Endometrium (tissue), 2 donors: ENCODE data around the gene MAPT.
A peak's percentile ranks its signal among the peaks of the same experiment; 100 is the strongest.

Experiments
- FAIRE-seq: peaks from 2 replicates; lab custom pipeline; 2012; peaks lifted over from hg19 to GRCh38; lab: Jason Lieb, UNC
- donor health status: control.
- donor health status: control.

MAPT gene

DNA sequence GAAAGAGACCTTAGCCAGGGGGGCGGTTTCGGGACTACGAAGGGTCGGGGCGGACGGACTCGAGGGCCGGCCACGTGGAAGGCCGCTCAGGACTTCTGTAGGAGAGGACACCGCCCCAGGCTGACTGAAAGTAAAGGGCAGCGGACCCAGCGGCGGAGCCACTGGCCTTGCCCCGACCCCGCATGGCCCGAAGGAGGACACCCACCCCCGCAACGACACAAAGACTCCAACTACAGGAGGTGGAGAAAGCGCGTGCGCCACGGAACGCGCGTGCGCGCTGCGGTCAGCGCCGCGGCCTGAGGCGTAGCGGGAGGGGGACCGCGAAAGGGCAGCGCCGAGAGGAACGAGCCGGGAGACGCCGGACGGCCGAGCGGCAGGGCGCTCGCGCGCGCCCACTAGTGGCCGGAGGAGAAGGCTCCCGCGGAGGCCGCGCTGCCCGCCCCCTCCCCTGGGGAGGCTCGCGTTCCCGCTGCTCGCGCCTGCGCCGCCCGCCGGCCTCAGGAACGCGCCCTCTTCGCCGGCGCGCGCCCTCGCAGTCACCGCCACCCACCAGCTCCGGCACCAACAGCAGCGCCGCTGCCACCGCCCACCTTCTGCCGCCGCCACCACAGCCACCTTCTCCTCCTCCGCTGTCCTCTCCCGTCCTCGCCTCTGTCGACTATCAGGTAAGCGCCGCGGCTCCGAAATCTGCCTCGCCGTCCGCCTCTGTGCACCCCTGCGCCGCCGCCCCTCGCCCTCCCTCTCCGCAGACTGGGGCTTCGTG is at the start of gene MAPT:
Gene MAPT, plus strand, starts transcription at position 533 of the 763 bp plus-strand sequence. CDS start 67,784 bp downstream, outside the sequence.
- FAIRE-seq, result no peak

DNA sequence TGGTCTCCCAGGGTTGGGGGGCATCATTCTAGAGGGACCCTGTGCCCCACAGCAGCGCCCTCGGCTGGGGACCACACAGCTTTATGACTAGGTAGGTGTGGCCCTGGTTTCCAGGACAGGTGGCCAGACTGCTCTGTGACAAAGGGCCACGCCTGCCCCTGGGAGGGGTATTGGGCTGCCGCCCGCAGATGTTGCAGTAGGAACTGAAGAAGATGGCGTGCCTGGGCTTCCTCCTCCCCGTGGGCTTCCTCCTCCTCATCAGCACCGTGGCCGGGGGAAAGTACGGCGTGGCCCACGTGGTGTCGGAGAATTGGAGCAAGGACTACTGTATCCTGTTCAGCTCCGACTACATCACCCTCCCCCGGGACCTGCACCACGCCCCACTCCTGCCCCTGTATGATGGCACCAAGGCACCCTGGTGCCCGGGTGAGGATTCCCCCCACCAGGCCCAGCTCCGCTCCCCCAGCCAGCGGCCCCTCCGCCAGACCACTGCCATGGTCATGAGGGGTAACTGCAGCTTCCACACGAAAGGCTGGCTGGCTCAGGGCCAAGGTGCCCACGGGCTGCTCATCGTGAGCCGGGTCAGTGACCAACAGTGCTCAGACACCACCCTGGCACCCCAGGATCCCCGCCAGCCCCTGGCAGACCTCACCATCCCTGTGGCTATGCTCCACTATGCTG is 49.5 kb upstream of the MAPT start, which contains the start of gene SPPL2C:
Gene SPPL2C, plus strand, starts transcription at position 187 of the 681 bp plus-strand sequence. Its CDS starts 26 bp downstream, at position 213.
- no peak for FAIRE-seq

DNA sequence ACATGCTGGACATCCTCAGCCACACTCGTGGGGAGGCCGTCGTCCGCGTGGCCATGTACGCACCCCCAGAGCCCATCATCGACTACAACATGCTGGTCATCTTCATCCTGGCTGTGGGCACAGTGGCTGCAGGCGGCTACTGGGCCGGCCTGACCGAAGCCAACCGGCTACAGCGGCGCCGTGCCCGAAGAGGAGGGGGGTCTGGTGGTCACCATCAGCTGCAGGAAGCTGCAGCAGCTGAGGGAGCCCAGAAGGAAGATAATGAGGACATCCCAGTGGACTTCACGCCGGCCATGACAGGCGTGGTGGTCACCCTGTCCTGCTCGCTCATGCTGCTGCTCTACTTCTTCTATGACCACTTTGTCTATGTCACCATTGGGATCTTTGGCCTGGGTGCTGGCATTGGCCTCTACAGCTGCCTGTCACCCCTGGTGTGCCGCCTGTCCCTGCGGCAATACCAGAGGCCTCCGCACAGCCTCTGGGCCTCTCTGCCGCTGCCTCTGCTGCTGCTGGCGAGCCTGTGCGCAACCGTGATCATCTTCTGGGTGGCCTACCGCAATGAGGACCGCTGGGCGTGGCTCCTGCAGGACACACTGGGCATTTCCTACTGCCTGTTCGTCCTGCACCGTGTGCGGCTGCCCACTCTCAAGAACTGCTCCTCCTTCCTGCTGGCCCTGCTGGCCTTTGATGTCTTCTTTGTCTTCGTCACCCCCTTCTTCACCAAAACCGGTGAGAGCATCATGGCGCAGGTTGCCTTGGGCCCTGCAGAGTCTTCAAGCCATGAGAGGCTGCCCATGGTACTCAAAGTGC is 48.8 kb upstream of the MAPT start:
- no peak for FAIRE-seq

DNA sequence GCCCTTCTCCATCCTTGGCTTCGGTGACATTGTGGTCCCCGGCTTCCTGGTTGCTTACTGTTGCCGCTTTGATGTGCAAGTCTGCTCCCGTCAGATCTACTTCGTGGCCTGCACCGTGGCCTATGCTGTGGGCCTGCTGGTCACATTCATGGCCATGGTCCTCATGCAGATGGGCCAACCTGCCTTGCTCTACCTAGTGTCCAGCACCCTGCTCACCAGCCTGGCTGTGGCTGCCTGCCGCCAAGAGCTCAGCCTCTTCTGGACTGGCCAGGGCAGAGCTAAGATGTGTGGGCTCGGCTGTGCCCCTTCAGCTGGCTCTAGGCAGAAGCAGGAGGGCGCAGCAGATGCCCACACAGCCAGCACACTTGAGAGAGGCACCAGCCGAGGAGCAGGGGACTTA is 48.1 kb upstream of the MAPT start:
- no peak for FAIRE-seq

DNA sequence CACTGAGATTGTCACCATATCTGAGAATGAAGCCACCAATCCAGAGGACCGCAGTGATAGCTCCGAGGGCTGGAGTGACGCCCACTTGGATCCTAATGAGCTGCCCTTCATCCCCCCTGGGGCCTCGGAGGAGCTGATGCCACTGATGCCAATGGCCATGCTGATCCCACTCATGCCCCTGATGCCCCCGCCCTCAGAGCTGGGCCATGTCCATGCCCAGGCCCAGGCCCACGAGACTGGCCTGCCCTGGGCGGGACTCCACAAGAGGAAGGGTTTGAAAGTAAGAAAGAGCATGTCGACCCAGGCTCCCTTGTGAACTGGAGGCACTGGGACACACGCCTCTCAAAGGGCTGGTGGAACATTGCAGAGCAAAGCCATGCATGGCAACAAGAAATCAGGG is 47.7 kb upstream of the MAPT start:
- no peak for FAIRE-seq

DNA sequence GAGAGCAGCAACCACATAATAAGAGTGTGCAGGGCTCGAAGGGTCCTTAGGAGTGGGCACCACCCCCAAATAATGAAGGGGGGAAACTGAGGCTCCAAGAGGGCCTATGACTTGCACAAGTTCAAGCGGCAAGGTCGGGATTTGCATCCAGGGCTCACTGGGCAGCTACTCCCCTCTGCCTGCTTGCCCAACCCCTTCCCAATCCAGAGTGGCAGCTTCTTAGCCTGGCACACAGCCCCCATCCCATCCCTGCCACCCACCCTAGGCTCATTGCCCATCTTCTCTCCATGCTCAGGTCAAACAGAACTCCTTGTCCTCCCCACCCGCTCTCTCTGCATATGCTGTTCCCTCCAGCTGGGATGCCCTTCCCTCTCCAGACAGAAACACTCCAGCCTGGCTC is 47.3 kb upstream of the MAPT start:
- no peak for FAIRE-seq

DNA sequence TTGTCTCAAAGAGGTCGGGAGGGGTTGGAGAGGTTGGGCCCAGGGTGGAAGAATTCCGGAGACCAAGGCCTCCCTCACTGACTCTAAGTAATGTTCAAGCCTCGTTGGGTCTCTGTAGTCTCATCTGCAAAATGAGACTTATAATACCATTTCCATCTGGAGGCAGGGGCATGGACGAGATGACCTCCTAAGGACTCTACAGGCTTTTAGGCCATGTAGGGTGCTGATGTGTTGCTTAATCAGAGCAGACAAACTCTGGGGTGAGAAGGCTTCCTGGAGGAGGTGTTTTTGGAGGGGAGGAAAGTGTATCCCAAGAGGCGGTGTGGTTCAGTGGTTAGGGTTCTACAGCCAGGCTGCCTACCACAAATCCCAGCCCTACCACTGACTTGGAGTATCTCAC is 46.6 kb upstream of the MAPT start:
- no peak for FAIRE-seq

DNA sequence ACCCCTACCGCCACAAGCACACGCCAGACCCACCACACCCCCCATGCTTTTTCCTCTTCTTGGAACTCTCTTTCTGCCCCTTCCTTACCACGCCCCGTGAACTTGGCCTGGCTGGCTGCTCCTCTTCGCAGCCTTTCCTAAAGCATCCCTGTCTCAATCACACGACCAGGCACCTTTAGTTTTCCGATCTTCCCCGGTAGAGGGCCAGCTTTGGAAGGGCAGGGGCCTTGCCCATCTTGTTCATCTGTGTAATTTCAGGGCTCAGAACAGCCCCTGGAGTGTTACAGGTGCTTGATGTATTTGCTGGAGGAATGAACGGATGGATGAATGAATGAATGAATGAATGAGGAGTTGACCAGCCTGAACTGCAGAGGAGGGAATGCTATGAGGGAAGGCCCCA is 45.9 kb upstream of the MAPT start:
- FAIRE-seq, result no peak

DNA sequence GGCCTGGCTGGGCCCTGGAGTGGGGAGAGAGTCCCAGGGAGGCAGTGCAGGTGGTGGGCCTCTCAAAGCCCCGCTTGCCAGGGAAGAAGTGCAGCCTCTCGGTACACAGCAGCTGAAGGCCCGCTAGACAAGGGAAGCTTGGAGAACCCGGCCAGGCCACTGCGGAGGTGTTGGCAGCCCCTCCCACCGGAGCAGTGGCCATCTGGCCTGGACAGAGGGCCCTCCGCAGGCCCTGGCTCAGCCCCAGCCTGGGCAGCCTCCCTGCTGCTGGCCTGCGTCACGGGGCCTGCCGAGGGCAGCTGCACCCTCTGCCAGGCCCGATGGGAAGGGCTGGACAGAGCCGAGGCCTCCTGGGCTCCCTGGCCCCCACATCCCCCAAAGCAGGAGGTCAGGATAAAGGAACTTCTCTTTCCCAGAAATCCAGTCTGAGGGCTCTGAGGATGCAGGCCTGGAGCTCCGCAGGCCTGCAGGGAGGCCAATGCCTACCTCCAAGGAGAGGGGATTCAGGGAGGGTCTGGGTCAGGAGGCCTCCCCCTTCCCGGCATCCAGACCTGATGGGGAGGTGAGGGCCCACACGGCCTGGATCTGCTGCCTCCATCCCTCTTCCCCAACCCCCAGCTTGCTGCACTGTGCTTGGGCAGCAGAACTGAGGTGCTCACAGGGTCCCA is 45.4 kb upstream of the MAPT start:
- FAIRE-seq, result no peak

DNA sequence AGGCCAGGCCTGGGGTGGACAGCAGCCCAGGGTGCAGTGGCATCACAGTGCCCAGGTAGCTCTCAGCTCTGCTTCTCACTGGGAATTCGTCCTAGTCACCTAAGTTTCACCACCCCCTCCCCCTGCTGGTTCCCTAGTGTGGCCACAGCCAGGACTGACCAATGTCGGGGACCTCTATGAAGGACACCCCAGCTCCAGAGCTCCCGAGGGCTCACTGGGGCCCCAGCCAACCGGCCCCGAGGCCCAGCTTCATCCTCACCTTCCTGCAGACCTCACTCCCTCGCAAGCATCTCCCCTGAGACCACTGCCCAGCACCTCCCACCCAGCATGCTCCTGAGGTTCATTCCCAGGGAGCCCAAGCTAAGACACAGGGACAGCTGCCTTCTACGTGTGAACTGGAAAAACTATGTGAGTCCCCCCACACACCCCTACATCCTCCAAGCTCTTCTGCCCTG is 44.8 kb upstream of the MAPT start:
- FAIRE-seq, result no peak

DNA sequence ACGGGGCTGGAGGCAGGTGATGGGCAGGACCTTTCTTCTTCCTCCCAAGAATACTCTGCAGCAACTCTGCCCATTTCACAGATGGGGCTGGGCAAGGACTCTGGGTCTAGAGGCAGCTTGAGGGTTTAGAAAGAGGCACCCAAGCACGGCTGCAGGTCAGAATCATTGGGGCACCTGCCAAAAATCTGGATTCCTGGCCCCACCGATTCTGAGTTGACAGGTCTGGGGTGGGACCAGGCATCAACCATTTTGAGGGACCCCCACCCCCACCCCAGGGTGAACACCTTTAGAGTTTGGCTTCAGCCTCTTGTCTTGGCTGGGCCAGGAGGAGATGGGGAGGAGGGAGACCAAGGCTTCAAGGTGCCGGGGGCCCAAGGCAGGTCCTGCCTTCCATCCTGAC is 44.3 kb upstream of the MAPT start:
- no peak for FAIRE-seq

DNA sequence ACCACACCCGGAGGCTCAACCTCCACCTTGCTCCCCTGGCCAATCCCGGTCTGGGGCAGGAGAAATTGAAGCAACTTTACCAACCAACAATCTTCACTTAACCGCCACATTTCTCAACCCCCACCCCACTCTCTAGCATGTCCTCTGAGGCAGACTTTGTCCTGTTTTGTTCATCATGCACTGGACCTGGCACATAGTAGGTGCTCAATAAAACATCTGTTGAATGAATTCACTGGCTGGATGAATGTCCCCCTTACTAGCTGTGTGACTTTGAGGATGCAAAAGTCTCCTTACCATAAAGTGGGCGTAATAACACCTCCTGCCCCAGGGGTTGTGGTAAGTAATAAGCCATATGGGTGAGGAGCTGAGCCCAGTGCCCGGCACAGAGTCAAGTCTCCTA is 43.9 kb upstream of the MAPT start:
- no peak for FAIRE-seq

DNA sequence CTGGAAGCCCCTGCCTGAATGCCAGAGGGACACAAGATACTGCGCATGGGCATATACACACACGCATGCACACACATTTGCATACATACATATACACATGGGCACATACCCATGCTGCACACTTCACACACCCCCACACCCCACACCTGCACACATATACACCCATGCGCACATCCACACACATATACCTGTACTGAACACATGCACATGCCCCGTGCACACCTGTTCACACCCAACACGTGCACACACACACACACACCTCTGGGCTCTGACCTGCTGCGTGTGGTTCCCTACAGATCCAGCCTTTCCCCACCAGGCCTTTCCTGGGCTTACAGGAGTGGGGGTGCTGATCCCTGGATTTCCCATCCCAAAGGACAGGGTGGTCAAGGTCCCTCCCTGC is 43.3 kb upstream of the MAPT start:
- FAIRE-seq, result no peak

DNA sequence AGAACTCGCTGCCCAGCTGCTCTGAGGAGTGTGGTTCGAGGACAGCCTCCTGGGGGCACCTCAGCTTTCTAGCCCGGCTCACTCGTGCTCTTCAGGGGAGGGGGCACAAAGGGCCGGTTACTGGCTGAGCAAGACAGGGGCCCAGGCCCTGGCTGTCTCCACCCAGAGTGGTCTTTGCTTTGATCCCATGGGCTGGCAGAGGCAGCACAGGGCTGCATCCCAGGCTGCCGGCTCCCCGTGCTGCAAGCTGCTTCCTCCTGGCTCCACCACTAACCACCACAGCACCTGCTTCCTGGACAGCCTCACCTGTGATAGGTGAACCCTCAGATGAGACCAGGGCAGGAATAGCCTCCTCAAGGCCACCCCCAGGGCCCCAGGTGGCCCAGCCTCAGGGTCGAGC is 42.9 kb upstream of the MAPT start:
- FAIRE-seq, result no peak

DNA sequence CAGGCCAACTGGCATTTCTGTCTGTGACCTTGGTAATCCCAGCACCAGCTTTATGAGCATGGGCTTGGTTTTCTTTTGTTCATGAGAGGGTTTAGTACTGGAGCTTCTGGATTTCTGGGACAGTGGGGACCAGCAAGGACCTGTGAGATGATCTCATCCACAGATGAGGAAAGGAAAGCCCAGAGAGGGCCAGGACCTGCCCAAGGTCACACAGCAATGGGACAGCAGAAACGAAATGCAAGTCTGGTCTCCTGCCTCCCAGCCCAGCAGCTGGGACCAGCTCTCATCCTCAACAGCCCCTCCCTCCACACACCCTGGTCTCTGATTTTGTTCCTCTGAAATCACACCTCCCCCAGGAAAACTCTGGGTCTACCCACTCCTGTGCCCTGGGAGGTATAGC is 42.5 kb upstream of the MAPT start:
- FAIRE-seq, result no peak

DNA sequence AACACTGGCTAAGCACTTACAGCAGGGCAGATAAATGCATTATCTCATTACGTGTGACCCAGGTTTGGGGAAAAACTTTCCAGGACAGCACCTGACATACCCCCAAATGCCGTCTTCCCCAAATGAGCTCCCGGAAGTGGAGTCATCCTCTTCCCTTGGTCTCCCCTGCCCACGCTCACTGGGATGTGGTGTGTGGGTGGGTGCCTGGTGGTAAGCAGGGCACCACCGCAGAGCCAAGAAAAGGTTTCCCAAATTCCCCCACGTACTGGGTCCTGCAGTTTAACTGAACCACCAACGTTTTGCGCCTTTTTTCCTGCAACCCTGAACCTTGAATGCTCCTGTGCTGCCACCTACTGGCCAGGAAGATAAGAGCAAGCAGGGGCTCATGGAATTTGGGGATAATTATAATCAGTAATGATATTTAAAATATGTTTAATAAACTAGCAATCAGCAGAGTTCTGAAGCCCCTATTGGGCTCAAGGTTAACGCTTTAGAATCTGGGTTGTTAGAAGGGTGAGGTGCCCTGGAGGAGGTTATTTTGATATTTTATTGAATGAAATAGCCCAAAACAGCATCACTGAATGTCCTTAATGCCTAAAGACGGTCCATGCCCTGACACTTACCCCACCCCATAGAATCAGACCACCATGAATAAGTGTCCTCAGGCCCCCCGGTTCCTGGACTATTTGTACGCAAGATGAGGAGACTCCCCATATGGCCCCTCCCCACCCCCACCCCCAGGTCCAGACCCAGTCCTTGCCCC is 41.6 kb upstream of the MAPT start:
- peak; percentile 29 for FAIRE-seq

DNA sequence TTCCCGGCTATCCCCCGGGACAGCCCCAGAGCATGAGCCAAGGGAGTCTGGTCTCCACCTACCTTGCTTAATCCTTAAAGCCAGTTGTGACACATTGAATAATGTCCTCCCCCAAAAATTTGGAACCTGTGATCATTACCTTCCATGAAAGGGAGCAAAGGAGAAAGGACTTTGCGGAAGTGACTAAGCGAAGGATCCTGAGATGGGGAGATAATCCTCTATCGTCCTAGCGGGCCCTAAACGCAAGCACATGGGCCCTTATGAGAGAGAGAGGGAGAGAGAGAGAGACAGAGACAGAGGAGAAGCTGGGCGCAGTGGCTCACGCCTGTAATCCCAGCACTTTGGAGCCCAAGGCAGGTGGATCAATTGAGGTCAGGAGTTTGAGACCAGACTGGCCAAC is 40.1 kb upstream of the MAPT start:
- no peak for FAIRE-seq

DNA sequence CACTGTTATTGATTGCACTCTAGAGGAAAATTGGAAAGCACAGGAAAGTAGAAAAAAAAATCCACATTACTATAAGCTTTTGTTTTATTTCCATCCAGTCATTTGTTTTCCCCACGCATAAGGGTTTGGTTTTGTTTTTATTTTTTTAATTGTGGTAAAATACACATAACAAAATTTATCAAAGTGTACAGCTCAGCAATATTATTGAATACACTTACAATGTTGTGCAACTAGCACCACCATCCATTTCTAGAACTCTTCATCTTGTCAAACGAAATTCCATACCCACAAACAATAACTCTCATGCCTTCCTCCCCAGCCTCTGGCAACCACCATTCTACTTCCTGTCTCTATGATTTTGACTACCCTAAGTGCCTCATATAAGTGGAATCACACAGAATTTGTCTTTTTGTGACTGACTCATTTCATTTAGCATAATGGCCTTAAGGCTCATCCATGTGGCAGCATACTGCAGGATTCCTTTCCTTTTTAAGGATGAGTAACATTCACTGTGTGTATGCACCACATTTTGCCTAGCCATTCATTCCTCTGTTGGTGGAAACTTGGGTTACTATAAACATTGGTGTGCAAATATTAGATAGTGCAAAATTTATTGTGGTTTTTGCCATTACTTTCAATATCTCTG is 38.5 kb upstream of the MAPT start:
- no peak for FAIRE-seq

DNA sequence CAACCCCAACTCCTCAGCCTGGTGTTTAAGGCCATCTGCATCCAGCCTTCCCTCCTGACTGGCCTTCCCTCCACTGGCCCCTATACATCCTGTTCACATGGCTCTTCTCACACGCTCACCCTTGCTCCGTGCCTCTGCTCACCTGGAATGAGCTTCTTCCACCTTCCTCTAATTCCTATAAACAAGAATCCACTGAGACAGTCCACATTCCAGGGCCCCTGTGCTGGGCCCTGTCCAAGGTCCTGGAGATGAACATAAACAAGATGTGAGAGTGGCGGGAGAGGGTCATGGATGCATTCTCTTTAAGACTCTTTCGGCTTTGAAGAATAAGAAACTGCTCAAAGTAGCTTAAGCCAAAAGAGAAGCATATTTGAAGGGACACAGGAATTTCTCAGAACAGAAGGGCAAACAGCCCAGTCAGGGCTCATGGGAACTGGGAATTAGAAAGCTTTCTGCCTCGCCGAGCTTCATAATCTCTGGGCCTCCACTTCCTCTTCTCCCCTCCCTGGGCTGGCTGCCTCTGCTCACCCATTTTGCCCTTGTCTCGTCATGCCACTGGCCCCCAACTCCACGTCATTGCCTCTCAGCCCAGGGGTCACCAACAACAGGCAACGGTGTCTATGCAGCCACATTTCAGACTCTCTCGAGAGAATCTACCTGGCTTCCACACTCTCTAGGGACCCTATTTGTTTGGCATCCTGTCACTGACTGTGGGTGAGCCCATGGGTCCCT is 36.2 kb upstream of the MAPT start:
- FAIRE-seq, result no peak

DNA sequence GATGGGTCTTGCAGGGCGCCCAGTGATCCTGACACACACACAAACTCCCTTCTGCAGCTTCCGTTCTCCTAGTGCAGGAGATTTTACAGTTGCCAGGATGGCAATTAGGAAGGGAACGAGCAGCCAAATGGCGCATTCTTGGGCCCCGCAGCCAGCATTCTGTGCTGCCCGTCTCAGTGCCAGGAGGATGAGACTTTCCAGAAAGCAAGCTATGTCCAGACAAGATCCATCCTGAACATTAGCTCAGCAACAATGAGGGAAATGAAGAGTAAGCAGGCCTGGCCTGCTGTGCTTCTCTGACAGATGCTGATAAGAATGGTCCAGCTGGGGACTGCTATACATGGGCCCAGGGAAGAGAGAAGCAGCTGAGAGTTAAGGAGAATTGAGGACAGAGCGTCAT is 33.2 kb upstream of the MAPT start:
- no peak for FAIRE-seq
